Hepatocyte (in vitro differentiated cells): ENCODE measurements around the gene BPIFB2.

Experiments
- EZH2 ChIP-seq: fragments of 200-600 bp; sonication (generic); IDR thresholded peaks from 2 replicates; pipeline ENCODE4 v1.6.1; 2016; ENCODE audit warnings: antibody characterized with exemption, mild to moderate bottlenecking, borderline replicate concordance
- EZH2phosphoT487 ChIP-seq: fragments of 200-600 bp; sonication (generic); IDR thresholded peaks from one replicate; pipeline ENCODE4 v1.6.1; 2018; ENCODE audit warnings: antibody characterized with exemption, mild to moderate bottlenecking, low read depth, moderate library complexity; ENCODE audit not compliant: unreplicated experiment, severe bottlenecking
- TF ChIP-seq, protein P1 (sequence below): fragments of 200-600 bp; sonication (generic); IDR thresholded peaks from 2 replicates; pipeline ENCODE4 v1.5.1; 2016; ENCODE audit warnings: antibody characterized with exemption, mild to moderate bottlenecking; ENCODE audit not compliant: poor library complexity

DNA sequence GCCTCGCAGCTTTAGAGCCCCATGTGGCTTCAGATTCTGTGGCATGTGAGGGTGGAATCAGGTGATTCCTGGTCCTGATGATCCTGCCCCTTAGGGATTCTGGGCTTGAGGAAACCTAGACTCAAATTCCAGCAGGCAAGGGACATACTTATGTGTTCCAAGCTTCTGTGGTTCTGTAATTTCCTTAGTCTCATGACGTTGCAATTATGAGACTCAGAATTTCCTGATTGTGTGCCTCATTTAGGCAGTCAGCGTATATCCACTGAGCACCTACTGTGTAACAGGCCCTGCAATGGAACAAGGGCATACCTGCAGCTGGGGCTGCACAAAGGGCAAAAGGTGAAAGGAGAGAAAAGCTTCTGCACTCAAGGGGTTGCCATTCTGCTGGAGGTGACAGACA is 60.3 kb downstream of the BPIFB2 start:
- TF ChIP-seq, protein P1, sequence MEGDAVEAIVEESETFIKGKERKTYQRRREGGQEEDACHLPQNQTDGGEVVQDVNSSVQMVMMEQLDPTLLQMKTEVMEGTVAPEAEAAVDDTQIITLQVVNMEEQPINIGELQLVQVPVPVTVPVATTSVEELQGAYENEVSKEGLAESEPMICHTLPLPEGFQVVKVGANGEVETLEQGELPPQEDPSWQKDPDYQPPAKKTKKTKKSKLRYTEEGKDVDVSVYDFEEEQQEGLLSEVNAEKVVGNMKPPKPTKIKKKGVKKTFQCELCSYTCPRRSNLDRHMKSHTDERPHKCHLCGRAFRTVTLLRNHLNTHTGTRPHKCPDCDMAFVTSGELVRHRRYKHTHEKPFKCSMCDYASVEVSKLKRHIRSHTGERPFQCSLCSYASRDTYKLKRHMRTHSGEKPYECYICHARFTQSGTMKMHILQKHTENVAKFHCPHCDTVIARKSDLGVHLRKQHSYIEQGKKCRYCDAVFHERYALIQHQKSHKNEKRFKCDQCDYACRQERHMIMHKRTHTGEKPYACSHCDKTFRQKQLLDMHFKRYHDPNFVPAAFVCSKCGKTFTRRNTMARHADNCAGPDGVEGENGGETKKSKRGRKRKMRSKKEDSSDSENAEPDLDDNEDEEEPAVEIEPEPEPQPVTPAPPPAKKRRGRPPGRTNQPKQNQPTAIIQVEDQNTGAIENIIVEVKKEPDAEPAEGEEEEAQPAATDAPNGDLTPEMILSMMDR: no peak
- TF ChIP-seq EZH2 (no peak), EZH2phosphoT487 (no peak)
